ENCODE results near the gene EEFSEC.
A peak's percentile ranks its signal among the peaks of the same experiment; 100 is the strongest.

DNA sequence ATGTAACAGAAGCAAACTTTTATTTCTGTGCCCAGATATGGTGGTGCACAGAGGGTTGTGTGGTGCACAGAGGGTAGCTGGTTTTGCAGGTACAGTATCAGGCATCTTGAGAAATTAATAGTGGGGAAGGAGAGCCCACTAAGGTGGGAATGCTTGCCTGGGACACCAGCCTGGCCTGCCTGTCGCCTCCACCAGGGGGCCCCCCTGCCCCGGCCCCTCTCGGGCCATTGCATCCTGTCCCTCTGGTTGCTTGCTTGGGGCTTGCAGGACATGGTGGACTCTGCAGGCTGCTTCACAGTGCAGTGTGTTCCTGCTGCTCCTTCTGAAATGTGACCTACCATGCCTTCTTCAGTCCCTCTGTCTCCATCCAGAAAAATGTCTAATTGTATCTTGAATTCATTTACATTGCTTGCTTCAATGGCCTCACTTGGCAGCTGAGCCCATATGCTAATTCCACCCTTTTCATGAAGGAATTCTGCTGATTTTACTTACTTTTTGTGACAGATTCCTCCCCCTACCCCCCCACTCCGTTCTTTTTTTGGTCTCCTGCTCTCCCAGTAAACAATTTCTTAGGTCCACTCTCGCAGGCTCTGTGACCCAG lies 73.6 kb downstream of the EEFSEC start:
- TF ChIP-seq, protein P1, sequence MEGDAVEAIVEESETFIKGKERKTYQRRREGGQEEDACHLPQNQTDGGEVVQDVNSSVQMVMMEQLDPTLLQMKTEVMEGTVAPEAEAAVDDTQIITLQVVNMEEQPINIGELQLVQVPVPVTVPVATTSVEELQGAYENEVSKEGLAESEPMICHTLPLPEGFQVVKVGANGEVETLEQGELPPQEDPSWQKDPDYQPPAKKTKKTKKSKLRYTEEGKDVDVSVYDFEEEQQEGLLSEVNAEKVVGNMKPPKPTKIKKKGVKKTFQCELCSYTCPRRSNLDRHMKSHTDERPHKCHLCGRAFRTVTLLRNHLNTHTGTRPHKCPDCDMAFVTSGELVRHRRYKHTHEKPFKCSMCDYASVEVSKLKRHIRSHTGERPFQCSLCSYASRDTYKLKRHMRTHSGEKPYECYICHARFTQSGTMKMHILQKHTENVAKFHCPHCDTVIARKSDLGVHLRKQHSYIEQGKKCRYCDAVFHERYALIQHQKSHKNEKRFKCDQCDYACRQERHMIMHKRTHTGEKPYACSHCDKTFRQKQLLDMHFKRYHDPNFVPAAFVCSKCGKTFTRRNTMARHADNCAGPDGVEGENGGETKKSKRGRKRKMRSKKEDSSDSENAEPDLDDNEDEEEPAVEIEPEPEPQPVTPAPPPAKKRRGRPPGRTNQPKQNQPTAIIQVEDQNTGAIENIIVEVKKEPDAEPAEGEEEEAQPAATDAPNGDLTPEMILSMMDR (IDR thresholded peaks at IDR 0.05), result peak; percentile 83
- TF ChIP-seq EZH2 (IDR thresholded peaks at IDR 0.05), result no peak
